HG03457 (cell line): ENCODE results near the gene MNS1.
A peak's percentile ranks its signal among the peaks of the same experiment; 100 is the strongest.
"Not testable (repeated sequence)": the region's sequence is repeated elsewhere in the genome, so short reads cannot be mapped to it uniquely, and the experiment has no call there.

ENCODE experiments used
- ATAC-seq: cut with Tn5 transposase; IDR thresholded peaks from one replicate; pipeline ENCODE4 v1.9.1; 2021; ENCODE audit warnings: moderate number of reproducible peaks; ENCODE audit not compliant: unreplicated experiment

Gene MNS1

GRCh38 chr15:56464893-56465520 is at the start of gene MNS1:
MNS1 (minus strand) TSS chr15:56465137; CDS start chr15:56464972, 165 bp downstream.
- ATAC-seq: peak; percentile 99

DNA sequence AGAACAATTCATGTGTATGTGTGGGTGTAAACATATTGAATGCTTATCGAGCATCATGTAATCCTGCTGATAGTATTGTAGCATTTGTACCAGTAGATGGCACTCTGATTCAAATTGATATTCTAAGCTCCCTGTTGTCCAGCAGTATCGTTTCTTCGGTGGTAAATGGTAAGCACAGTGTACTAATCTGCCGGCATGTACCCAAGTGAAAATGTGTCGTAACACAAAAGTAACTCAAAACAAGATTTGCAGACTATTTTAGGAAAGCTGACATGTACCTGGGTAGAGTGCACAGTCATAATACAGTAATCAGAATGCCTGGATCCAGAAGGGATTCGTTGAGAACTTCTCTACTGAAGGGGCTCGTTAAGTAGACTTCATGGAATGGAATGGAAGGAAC is 31.7 kb upstream of the MNS1 start:
- ATAC-seq: no peak

GRCh38 chr15:56495533-56495932 is 30.6 kb upstream of the MNS1 start:
- no peak for ATAC-seq

DNA sequence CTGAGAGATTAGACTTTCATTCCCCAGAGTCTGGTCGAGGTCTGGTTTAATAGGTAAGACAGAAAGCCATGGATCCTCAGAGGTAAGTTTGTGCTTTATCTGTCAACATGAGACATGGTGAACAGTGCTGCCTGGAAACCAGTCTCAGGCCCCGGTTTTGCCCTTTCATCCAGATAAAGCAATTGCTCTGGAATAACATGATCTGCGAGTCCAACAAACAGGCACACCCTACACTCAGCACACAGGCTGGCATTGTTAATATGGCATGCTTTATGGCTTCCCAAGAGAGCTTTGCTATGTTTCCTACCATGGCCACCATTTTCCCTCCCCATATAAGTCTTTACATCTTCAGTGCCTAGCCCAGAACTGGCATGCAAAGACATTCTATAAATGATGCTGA is 30.1 kb upstream of the MNS1 start:
- no peak for ATAC-seq

DNA sequence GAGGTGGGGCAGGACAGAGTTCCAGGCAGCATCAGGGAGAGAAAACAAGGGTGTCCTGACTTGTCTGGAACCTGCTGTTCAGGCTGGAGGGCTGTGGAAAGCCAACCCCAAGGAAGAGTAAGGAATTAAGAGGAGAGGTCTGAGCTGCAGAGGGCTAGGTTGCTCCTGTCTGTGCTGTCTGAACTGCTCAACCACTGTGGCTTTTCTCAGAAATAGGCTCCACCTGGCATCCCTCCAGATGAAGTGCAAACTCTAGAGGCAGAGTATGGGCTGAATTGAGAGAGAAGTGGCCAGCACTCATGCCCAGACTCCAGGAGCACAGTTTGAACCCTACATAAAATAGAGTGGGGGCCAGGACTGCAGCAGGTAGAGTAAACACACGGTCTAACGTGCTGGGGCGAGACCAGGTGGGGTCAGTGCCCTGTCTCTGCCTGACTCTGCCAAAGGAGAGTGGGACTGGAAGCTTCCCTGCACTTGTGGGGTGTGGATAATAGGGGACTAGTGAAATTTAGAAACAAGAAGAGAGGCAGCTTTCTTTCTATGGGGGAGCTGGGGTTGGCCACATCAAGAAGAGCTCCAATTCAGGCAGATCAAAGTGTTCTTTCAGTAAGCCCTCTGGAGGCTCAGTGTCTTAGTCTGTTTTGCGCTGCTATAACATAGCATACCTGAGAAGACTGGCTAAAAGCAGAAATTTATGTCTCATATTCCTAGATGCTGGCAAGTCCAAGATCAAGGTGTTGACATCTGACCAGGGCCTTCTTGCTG is 28.0 kb upstream of the MNS1 start:
- no peak for ATAC-seq

DNA sequence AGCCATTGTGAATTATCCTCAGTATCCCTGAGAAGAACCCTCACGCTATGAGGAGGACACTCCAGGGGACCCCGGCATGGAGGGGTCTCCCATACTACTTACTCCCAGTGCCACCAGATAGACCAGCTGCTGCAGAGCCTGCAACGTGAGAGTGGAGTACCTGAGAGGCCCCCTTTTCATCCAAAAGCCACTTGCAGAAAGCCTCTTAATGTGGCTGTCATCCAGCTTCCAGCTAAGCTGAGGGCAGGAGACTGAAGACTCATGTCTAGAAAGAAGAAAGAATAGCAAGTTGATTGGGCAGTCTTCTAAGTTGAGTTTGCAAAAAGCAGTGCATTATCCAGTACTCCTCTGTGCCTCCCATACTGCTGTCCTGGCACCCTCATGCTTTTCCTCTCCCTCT is 27.3 kb upstream of the MNS1 start:
- ATAC-seq: no peak

DNA sequence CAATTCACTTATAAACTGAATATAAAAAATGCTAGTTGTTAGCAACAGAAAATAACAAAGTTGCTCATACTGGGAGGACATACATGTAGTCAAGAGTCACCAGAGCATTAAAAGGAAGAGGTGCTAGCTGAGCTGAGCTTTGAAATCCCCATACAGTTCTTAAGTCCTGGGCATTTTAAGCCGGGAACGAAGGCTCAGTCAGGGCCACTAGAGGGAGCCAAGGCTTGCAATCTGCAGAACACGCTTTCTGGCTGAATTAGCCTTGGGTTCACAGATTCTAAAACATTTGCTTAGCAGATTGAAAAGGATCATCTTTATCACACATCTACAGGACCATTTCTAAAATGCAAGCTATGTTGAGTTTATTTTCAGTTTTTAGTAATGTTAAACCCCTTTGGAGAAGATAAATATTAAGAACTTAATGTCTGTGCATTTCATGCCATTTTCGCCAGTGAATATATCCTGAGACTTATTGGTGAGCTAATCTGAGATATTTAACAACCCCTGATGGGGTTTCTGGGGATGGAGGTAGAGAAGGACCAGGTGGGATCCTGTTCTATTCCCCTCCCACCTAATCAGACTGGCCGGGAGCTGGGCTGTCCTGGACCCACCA is 26.3 kb upstream of the MNS1 start:
- no peak for ATAC-seq

GRCh38 chr15:56490461-56490860 is 25.5 kb upstream of the MNS1 start:
- no peak for ATAC-seq

GRCh38 chr15:56486206-56486605 is 21.3 kb upstream of the MNS1 start:
- not testable (repeated sequence) for ATAC-seq

- ATAC-seq: not testable (repeated sequence)
These were observed 20.5 kb upstream of the MNS1 start for GRCh38 chr15:56485426-56485825.

DNA sequence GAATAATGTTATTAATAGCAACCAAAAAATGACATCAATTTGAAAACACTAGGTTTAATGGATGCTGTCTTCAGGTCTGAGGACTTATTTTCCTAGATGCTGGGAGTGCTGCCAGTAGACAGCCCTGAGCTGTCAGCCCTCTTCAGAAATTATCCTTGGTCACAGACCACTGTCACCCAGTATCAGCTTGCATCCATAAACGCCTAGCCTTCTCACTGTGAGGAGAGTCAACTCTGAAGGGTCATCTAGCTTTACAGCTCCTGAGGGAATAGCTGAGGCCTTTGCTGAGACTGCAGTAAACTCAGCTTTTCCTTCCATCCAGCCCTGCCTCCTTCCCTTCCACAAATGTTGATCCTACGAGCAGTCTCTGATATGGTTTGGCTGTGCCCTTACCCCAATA is 19.4 kb upstream of the MNS1 start:
- no peak for ATAC-seq

DNA sequence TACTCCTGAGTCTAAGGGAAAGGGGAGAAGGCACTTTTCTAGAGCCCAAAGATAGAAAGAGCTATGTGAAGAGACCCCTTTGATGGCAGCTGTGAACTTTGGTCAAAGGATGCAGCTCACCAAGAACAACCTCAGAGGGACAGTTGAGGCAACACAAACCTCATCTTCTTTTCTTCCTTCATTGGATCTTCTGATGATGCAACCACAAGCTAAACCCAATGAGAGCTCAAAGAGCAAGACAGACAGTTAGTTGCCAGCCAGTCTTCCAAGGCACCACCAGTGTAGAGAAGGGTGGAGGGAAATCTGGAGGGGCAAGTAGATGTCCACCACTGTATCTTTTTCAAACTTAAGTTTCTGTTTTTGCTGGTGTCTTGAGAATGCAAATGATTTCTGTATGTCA is 10.4 kb upstream of the MNS1 start:
- ATAC-seq: no peak

DNA sequence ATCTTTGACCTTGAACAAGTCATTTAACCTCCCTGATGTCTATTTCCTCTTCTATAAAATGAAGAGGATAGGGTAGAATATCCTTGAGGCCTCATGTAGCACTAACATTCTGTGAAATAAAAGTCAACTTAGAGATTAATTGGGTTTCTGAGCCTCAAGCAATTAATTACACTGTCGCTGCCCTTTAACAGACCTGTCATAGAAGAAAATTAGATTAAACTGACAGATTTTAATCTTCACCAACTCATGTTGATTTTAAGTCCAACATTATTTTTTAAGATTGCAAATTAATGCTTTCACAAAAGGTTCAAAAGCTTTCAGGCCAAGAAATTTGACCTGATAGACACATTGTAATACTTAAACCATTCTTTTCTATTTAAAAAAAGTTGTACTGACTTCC is 8.1 kb upstream of the MNS1 start:
- ATAC-seq: no peak

DNA sequence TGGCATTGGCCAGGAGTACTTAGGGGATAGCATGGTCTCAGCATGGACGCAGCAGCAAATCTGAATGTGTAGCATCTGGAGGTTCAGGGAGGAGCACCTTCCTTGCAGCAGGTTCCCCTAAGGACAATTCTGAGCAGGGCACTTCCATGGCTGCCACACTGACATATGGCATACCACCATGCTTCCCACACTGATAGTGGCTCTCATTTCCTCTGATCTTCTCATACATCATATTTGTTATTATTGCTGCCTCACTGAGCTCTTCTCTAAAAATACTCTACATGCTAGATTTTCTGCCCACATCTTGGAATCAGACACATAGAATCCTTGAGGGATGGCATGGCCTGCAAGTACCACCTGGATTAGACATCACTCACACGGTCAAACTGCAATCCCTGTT is 7.3 kb upstream of the MNS1 start:
- no peak for ATAC-seq

DNA sequence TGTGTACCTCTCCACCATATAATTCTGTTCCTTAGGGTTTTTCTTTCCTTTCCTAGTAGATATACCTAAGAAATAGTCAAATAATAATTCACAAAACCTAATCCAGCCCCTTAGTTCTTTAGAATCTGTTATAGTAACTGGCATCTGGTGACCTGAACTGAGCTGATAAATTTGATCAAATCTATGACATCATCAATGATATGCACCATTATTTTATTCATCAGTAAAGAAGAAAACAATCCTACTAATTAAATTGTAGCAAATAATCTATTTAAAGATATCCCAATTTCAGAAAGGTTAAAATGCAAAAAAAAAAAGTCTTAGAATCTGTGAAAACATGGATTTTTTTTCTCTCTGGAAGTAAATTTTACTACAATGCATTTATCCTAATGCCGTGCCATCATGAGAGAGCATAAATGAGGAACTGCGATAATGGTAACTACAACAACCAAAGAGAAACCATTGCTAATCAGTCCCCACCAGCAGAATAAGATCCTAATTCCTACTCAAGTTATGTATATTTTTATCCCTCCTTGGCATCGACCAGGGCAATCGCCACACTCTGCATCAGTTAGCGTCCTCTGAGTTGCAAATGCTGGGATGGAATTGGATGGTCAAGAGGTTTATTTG is 6.6 kb upstream of the MNS1 start:
- ATAC-seq: no peak

- no peak for ATAC-seq
These were observed 4.5 kb upstream of the MNS1 start for GRCh38 chr15:56469483-56469882.

DNA sequence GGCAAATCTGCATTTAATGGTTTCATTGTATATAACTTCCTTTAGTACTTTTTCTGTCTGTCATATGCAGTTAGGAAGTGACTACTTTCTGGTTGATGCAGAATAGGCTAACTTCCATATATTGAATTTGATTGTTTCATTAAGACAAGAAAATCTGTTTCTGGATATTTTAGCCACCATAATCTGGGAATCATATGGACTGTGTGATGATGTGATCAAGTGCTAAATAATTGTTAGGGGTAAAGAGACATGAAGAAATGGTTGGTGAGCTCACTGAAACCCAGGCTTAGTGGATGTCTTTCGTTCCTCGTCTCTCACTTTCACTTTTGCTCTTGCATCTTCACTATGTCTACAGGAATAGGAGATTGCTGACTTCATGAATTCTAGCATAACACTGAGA is 3.5 kb upstream of the MNS1 start:
- ATAC-seq: peak; percentile 40

GRCh38 chr15:56467616-56468015 is 2.7 kb upstream of the MNS1 start:
- ATAC-seq: no peak

- no peak for ATAC-seq
These were observed 4.0 kb downstream of the MNS1 start for GRCh38 chr15:56460947-56461346.

DNA sequence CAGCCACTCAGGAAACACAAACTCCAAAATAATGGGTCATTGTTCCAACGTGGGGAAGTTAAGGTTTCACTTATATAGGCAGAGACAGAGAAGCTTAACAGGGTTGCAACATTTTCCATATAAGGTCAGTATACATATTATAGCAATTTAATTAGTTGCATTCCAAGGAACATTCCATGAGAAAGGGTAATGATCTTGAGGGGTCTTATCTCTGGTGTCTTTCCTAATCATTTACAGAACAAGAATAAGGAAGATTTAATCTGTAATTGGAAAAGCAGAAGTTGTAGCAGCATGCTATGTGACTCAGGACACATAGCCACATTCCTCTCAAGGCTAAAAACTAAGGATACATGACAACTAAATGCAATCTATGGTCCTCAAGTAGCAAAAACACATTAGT is 4.9 kb downstream of the MNS1 start:
- no peak for ATAC-seq

DNA sequence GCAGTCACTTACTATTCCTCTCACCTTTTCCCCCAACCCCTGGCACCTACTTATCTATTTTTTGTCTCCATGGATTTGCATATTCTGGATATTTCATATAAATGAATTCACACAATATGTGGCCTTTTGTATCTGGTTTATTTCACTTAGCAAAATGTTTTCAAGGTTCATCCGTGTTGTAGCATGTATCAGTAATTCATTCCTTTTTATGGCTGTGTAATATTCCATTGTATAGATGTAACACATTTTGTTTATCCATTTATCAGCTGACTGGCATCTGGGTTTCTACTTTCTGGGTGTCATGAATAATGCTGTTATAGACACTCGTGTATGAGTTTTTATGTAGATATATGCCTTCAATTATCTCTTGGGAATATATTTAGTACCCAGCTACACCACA is 5.8 kb downstream of the MNS1 start:
- no peak for ATAC-seq

- ATAC-seq: no peak
These were observed 8.7 kb downstream of the MNS1 start for GRCh38 chr15:56456229-56456628.
